ENCODE results near the gene PRSS21. TPM values are rescaled to one million over a fixed set of nuclear protein-coding genes. Genes with fewer than 3 reads are reported as not detected.
A peak's percentile ranks its signal among the peaks of the same experiment; 100 is the strongest.

Gene PRSS21
- polyA plus RNA-seq, 1 of the 3 experiments (the other 2 are of a cell fraction), result not detected

- no peak overlapping the region for H3K9ac ChIP-seq
- POLR2A ChIA-PET, result no interaction called here
- no peak for TF ChIP-seq POLR2AphosphoS5 (IDR thresholded peaks at IDR 0.05; ENCODE audit: low read depth, low read length)
- TF ChIP-seq CTCF (IDR thresholded peaks at IDR 0.05), result no peak
- H3K4me2 ChIP-seq, result no peak overlapping the region
- H3K27ac ChIP-seq (ENCODE audit: low read depth in 2 of 2, low read length in 1 of 2), result no peak overlapping the region
- no peaks in the 10 kb centered on the region for H4K20me1 ChIP-seq (ENCODE audit: insufficient read depth)
- no peaks in the 10 kb centered on the region for H3K9me3 ChIP-seq
- CTCF ChIA-PET, result interaction anchor here (0.6 to 2.0 kb wide), 5 partner anchors 8 to 84 kb away, joined by 3 to 8 read pairs (median 3); no protein-coding TSS in a partner anchor
- no peaks in the 10 kb centered on the region; a peak in 1 of 4 replicates for H3K4me1 ChIP-seq (ENCODE audit: control insufficient read depth in 1 of 2, insufficient read depth in 2 of 2, low read depth in 1 of 2, low read length in 1 of 2)
- H3K36me3 ChIP-seq (replicated peaks in 1 of 2; ENCODE audit: control insufficient read depth in 1 of 2, insufficient read depth in 2 of 2, low read length in 1 of 2), result no peaks in the 10 kb centered on the region
- H2AFZ ChIP-seq (ENCODE audit: low read depth), result no peak overlapping the region
- 93% methylated on average over 7 of the region's 15 CpGs for WGBS (ENCODE audit: low lambda C conversion rate)
- no peaks in the 10 kb centered on the region for H3F3A ChIP-seq (replicated peaks; ENCODE audit: insufficient read depth)
- H3K27me3 ChIP-seq (ENCODE audit: insufficient read depth), result no peaks in the 10 kb centered on the region
- H3K4me3 ChIP-seq (ENCODE audit: low read depth in 2 of 2, low read length in 1 of 2), result no peak overlapping the region
- H3K9me2 ChIP-seq, result no peaks in the 10 kb centered on the region
- H3K79me2 ChIP-seq (ENCODE audit: insufficient read depth), result no peaks in the 10 kb centered on the region
- DNase-seq, result no peak
These were observed 32.5 kb upstream of the PRSS21 start for GRCh38 chr16:2784358-2785100.

GRCh38 chr16:2785101-2785991, 31.7 kb upstream of the PRSS21 start:
- H3K4me3 ChIP-seq (ENCODE audit: low read depth in 2 of 2, low read length in 1 of 2), result no peak overlapping the region
- H3K9me3 ChIP-seq, result no peaks in the 10 kb centered on the region
- CTCF ChIA-PET, result interaction anchor here (0.7 to 2.0 kb wide), 2 partner anchors 9 to 83 kb away, joined by 3 to 8 read pairs; no protein-coding TSS in a partner anchor
- no peak overlapping the region for H3K4me2 ChIP-seq
- H3K9me2 ChIP-seq, result no peaks in the 10 kb centered on the region
- H3K36me3 ChIP-seq (replicated peaks in 1 of 2; ENCODE audit: control insufficient read depth in 1 of 2, insufficient read depth in 2 of 2, low read length in 1 of 2), result no peaks in the 10 kb centered on the region
- no peak overlapping the region for H2AFZ ChIP-seq (ENCODE audit: low read depth)
- DNase-seq, result peak; percentile 70
- no peak for TF ChIP-seq MXI1 (IDR thresholded peaks at IDR 0.05; ENCODE audit: low read depth, low read length)
- no peak for TF ChIP-seq NRF1 (IDR thresholded peaks at IDR 0.05; ENCODE audit: low read depth, low read length)
- no peak for TF ChIP-seq FOXM1 (IDR thresholded peaks at IDR 0.05; ENCODE audit: low read depth)
- no peak for TF ChIP-seq GABPA (IDR thresholded peaks at IDR 0.05; ENCODE audit: low read depth)
- TF ChIP-seq RAD21 (IDR thresholded peaks at IDR 0.05; ENCODE audit: low read length), result no peak
- TF ChIP-seq TCF12 (IDR thresholded peaks at IDR 0.05), result no peak
- TF ChIP-seq MAX (IDR thresholded peaks at IDR 0.05; ENCODE audit: low read depth), result no peak
- no peak for TF ChIP-seq FOXJ3 (CRISPR knock-in tag; IDR thresholded peaks at IDR 0.05)
- TF ChIP-seq EP300 (IDR thresholded peaks at IDR 0.05; ENCODE audit: borderline replicate concordance in 1 of 2, low read depth in 1 of 2, low read length in 1 of 2), result no peak
- no peak for TF ChIP-seq CHD2 (IDR thresholded peaks at IDR 0.05; ENCODE audit: low read length, partially characterized antibody)
- TF ChIP-seq RXRA (IDR thresholded peaks at IDR 0.05; ENCODE audit: borderline replicate concordance, low read depth), result no peak
- no peak for TF ChIP-seq USF1 (IDR thresholded peaks at IDR 0.05; ENCODE audit: borderline replicate concordance, low read depth)
- TF ChIP-seq IRF3 (IDR thresholded peaks at IDR 0.05; ENCODE audit: low read depth, low read length), result no peak
- TF ChIP-seq ELF1 (IDR thresholded peaks at IDR 0.05), result no peak
- TF ChIP-seq POLR2AphosphoS5 (IDR thresholded peaks at IDR 0.05; ENCODE audit: low read depth, low read length), result no peak
- no peak for TF ChIP-seq ZBTB33 (IDR thresholded peaks at IDR 0.05; ENCODE audit: borderline replicate concordance, low read depth)
- no peak for TF ChIP-seq MEF2A (IDR thresholded peaks at IDR 0.05; ENCODE audit: borderline replicate concordance, low read depth)
- no peaks in the 10 kb centered on the region for H3F3A ChIP-seq (replicated peaks; ENCODE audit: insufficient read depth)
- no peaks in the 10 kb centered on the region for H4K20me1 ChIP-seq (ENCODE audit: insufficient read depth)
- no peak overlapping the region for H3K9ac ChIP-seq
- H3K27me3 ChIP-seq (ENCODE audit: insufficient read depth), result no peaks in the 10 kb centered on the region
- H3K27ac ChIP-seq (ENCODE audit: low read depth in 2 of 2, low read length in 1 of 2), result no peak overlapping the region
- no peaks in the 10 kb centered on the region; a peak in 1 of 4 replicates for H3K4me1 ChIP-seq (ENCODE audit: control insufficient read depth in 1 of 2, insufficient read depth in 2 of 2, low read depth in 1 of 2, low read length in 1 of 2)
- POLR2A ChIA-PET, result no interaction called here
- no peaks in the 10 kb centered on the region for H3K79me2 ChIP-seq (ENCODE audit: insufficient read depth)
- 78% methylated on average over 17 of the region's 79 CpGs for WGBS (ENCODE audit: low lambda C conversion rate)
